NK-92 (cell line): ENCODE measurements around the gene ZNF329.
"Not testable (repeated sequence)": the region's sequence is repeated elsewhere in the genome, so short reads cannot be mapped to it uniquely, and the experiment has no call there.

Experiments used
- DNase-seq: peaks from one replicate; lab custom pipeline; 2025; ENCODE audit not compliant: unreplicated experiment; lab: John Stamatoyannopoulos, UW

The ZNF329 gene

GRCh38 chr19:58150328-58150921 is at the start of gene ZNF329:
Gene ZNF329 (minus strand): TSS chr19:58150789. CDS start chr19:58129503, 21,286 bp downstream.
- DNase-seq, result no peak

GRCh38 chr19:58196901-58197616 is 46.5 kb upstream of the ZNF329 start:
- no peak for DNase-seq

- DNase-seq, result no peak
These were observed 33.2 kb upstream of the ZNF329 start for GRCh38 chr19:58183817-58184215.

GRCh38 chr19:58182989-58183816 is 32.6 kb upstream of the ZNF329 start, which contains the start of gene ZNF274:
Gene ZNF274 (plus strand): TSS chr19:58183061. CDS start chr19:58183966, 905 bp downstream.
- no peak for DNase-seq

GRCh38 chr19:58182577-58182988 is 32.0 kb upstream of the ZNF329 start:
- DNase-seq, result no peak

- DNase-seq, result no peak
These were observed 31.4 kb upstream of the ZNF329 start for GRCh38 chr19:58181902-58182576.

GRCh38 chr19:58170860-58171259 is 20.3 kb upstream of the ZNF329 start:
- no peak for DNase-seq

- no peak for DNase-seq
These were observed 16.2 kb upstream of the ZNF329 start for GRCh38 chr19:58166708-58167280.

GRCh38 chr19:58166268-58166667 is 15.7 kb upstream of the ZNF329 start:
- no peak for DNase-seq

GRCh38 chr19:58157045-58157728 is 6.6 kb upstream of the ZNF329 start:
- DNase-seq, result no peak

- peak; percentile 81 for DNase-seq
These were observed 4.4 kb upstream of the ZNF329 start for GRCh38 chr19:58154679-58155648.

GRCh38 chr19:58154287-58154678 is 3.7 kb upstream of the ZNF329 start:
- no peak for DNase-seq

- no peak for DNase-seq
These were observed 2.8 kb upstream of the ZNF329 start for GRCh38 chr19:58153386-58153785.

- not testable (repeated sequence) for DNase-seq
These were observed 3.1 kb downstream of the ZNF329 start for GRCh38 chr19:58147475-58147874.

GRCh38 chr19:58145849-58146248 is 4.7 kb downstream of the ZNF329 start:
- no peak for DNase-seq

GRCh38 chr19:58134244-58134643 is 16.3 kb downstream of the ZNF329 start:
- DNase-seq, result no peak

- no peak for DNase-seq
These were observed 21.3 kb downstream of the ZNF329 start for GRCh38 chr19:58129284-58129683.

GRCh38 chr19:58128041-58128685 is 22.4 kb downstream of the ZNF329 start:
- no peak for DNase-seq

GRCh38 chr19:58123354-58123753 is 27.2 kb downstream of the ZNF329 start:
- DNase-seq, result no peak
